HG03135 (cell line): Measurements from ENCODE around the gene RAB18.
"Not testable (repeated sequence)": the region's sequence is repeated elsewhere in the genome, so short reads cannot be mapped to it uniquely, and the experiment has no call there.

Experiments used
- ATAC-seq: cut with Tn5 transposase; IDR thresholded peaks from one replicate; pipeline ENCODE4 v1.9.1; 2021; ENCODE audit warnings: mild to moderate bottlenecking, moderate library complexity; ENCODE audit not compliant: unreplicated experiment

RAB18 gene

DNA sequence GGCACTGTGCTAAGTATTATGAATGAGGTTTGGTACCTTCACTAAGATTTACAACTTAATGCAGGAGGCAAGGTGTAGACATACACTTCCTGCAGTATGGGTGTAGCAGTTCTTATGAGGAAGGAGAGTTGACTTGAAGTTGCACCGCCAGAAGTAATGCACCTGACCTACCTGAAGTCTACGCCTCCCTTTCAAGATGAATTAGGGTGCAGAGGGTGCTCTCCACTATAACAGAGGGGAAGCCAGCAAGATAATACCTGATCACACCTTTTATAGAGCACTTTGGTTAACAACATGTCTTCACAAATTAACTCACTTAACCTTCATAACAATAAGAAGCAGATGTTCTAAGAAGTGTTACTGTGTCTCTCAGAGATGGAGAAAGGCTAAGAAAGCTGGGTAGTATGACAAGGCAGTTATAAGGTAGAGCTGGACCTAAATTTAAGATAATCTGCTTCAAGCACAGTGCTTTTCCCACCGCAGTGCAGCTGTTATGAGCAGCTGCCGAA is 552 bp upstream of the RAB18 start:
- ATAC-seq = no peak

- no peak for ATAC-seq
Measured at GRCh38 chr10:27504808-27505460, 830 bp downstream of the RAB18 start.

- not testable (repeated sequence) for ATAC-seq
Measured at GRCh38 chr10:27505537-27505936, 1.4 kb downstream of the RAB18 start.

- no peak for ATAC-seq
Measured at GRCh38 chr10:27506280-27506679, 2.2 kb downstream of the RAB18 start.

DNA sequence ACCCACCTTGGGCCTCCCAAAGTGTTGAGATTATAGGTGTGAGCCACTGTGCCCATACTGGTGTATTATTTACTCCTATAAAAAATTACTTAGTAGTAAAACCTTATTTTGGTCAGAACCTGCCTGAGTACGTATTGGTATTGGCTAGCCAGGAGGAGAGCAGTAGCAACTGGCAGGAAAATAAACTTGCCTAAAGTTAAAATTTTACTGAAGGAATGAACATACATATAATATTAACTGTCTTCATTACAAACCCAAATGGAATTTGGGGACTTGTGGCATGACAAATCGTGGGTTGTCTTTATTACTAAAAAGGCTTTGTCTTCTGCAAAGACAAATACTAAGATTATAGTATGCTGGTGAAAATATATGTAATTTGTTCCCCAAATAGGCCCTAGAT is 8.4 kb downstream of the RAB18 start:
- no peak for ATAC-seq

DNA sequence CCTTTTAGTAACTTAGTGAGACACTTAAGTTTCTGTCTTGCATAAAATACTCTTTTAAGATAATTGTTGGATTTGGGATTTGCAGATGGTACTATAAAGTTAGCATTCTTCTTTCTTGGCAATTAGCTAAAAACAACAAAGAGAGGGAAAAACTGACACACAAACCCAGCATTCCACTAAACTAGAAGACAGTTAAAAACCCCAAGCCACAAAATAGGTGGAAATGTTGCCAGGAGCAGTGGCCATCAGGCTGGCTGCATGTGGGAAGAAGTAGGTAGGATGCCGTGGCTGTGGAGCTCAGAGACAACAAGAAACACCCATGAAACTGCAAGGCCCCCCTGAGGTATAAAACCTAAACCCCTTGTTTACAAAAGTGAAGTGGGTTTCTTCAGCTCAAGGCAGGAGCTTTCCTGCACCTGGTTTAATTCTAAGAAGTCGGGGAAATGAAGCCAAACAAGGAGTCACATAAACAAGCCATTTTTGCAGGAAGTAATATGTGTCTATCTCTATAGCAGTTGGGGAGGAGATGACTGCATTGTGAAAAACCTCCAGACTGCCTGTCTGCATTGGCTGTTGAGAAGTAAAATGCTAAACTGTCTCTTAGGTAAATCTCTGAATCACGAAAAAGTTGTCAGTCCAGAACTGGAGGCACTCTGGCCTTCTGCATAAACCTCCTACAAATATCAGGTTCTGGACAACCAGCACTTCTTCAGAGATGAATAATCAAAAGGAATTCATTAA is 9.5 kb downstream of the RAB18 start:
- ATAC-seq = no peak

DNA sequence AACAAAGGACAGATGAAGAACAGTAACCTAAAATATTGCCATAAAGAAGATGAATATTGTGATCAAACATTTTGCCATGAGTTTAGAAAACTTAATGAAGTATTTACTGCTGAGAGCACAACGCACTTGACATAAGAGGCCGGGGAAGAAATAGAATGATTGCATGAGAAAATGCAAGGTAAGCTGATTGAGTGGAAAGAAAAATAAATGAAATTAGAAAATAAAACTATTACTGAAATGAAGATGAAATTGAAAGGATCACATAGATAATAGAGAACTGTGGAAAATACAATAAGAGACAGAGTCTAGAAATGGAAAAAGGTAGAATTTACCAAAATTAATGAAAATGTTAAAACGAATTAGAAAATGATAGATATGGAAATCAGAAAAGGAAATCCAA is 10.1 kb downstream of the RAB18 start:
- ATAC-seq = no peak

DNA sequence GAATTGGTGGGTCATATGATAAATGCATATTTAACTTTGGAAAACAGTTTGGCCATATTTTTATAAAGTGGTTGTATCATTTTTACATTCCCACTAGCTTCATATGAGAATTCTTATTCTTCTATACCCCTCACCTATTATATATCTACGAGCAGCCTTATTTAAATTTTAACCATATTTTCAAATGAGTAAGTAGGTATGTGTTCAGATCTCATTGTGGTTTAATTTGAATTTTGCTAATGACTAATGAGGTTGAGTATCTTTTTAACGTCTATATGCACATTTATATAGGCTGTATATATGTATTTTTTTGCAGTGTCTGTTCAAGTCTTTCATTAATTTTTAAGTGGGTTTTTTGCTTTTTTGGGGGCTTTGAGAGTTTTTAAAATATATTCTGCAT is 14.2 kb downstream of the RAB18 start:
- no peak for ATAC-seq

- no peak for ATAC-seq
Measured at GRCh38 chr10:27525819-27526218, 21.7 kb downstream of the RAB18 start.

DNA sequence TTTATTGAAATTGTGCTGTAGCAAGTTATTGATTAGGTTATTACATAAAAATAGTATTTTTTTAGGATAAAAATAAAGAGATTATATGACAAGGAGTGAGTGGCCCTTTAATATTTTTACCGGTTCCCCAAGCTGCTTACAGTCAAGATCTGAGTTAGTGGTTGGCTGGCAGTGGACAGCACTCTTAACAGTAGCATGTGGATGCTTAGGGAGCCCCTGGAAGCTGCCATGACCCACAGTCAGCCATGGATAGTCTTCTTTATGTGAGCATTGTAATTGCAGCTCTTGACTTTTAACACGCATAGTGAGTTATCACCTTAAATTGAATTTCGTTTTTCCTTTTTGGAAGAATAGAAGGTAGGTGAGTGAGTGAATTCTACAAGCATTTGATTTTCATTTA is 22.1 kb downstream of the RAB18 start:
- ATAC-seq = no peak

DNA sequence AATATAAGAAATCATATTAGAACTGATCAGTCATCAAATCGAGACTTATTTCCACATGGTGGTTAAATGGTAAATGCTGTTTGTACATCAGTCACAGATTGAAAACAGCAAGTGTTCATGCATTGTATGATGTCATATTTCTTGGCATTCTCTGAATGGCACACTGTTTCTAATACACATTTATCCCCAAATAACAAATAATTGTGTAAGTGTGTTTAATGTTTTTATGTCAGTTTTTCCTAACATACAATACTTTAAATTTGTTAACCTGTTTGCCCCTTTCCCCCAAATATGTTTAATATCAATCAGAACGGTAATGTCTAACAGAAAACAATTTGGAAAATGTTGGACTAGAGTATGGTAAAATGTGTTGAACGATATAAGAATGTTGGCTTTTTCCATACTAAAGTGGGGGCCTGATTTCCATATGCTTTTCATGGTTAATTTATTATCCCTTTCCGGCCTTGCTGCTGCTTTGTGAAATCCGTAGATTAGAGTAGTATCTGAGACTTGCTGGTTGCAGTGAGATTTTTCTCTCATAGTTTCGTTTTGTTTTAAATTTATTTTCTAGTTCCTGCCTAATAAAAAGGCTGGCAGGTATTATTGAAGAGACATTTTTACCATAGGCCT is 23.7 kb downstream of the RAB18 start:
- ATAC-seq = no peak

- no peak for ATAC-seq
Measured at GRCh38 chr10:27529010-27529783, 25.1 kb downstream of the RAB18 start.

GRCh38 chr10:27530477-27530876 is 26.4 kb downstream of the RAB18 start:
- ATAC-seq = no peak

GRCh38 chr10:27531336-27531847 is 27.3 kb downstream of the RAB18 start:
- ATAC-seq = no peak

- ATAC-seq = no peak
Measured at GRCh38 chr10:27534161-27534700, 30.1 kb downstream of the RAB18 start.

DNA sequence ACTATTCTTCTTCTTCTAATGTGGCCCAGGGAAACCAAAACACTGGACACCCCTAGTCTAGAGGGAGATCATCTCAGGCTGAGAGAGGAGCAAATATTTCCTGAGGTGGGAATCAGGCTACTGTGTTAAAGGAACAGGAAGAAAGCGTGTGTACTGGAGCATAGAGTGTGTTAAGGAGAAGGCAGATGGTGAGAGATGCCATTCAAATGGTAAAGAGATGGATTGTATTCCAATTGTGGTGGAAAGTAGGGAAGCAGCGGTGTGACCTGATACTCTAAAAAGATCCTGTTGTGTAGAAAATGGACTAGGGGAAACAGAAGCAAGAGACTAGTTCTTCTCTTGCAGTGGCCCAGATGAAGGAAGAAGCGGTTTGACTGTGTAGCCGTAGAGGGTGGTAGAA is 31.2 kb downstream of the RAB18 start:
- no peak for ATAC-seq

DNA sequence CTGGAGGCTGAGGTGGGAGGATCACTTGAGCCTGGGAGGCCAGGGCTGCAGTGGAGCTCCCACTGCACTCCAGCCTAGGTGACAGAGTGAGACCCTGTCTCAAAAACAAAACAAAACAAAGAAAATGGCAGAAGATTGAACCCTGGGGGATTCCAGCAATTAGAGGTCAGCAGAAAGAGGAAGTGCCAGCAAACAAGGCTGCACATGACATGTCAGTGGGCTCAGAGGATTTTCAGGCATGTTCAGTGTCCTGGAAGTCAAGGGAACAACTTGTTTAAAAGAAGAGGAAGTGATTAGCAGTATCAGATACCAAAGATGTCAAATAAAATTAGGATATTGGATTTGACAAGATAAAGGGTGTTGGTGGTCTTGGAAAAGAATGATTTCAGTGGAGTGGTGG is 32.3 kb downstream of the RAB18 start:
- no peak for ATAC-seq

- no peak for ATAC-seq
Measured at GRCh38 chr10:27537166-27537565, 33.1 kb downstream of the RAB18 start.

DNA sequence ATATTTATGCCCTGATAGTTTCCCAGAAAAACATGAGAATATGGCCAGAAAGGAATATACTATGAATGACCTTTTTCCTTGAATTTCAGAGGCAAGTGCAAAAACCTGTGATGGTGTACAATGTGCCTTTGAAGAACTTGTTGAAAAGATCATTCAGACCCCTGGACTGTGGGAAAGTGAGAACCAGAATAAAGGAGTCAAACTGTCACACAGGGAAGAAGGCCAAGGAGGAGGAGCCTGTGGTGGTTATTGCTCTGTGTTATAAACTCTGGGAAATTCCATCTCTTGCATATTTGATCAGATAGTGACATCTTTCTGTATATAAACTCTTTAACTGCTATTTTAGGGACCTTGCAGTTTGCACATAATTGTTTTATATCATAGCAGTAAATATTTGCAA is 33.7 kb downstream of the RAB18 start:
- no peak for ATAC-seq

GRCh38 chr10:27540672-27541071 is 36.6 kb downstream of the RAB18 start:
- ATAC-seq = no peak
